ENCODE data around the gene NRP2.

DNA sequence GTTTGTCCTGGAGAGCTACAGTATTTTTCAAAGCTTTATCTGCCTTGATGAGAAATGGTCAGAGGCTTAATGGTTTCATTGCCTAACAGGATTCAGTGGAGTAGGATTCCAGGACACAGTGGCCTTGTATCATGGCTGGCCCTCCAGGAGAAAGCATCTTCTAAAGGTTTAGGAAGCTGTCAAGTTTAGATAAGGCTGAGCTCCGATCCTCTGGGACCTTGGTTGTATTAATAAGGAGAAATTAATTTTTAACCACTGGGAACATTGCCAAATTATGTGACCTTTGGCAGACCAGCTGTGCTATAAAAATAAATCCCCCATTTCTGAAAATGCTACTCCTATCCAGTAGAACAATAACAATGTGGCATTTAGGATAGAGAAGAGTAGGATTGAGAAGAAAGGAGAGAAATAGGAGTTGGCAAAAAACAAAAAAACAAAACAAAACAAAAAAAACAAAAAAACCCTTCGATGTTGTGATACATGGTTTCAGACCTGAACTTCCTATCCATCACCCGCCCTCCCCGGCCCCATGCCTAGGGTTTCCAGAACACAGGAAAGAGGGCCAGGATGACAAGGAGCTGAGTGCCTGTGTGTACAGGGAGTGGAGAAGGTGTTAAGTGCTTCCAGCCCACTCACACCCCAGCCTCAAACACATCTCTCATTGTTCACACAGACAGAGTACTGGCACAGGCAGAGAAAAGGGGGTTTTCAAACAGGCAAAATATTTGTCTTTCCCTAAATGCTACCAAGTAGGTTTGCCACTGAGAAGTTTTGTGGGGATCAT is 6.3 kb downstream of the NRP2 start:
- TF ChIP-seq POLR2AphosphoS5 (IDR thresholded peaks at IDR 0.05) (no peak), POLR2A (IDR thresholded peaks at IDR 0.05) (no peak)
- TF ChIP-seq, protein P1, sequence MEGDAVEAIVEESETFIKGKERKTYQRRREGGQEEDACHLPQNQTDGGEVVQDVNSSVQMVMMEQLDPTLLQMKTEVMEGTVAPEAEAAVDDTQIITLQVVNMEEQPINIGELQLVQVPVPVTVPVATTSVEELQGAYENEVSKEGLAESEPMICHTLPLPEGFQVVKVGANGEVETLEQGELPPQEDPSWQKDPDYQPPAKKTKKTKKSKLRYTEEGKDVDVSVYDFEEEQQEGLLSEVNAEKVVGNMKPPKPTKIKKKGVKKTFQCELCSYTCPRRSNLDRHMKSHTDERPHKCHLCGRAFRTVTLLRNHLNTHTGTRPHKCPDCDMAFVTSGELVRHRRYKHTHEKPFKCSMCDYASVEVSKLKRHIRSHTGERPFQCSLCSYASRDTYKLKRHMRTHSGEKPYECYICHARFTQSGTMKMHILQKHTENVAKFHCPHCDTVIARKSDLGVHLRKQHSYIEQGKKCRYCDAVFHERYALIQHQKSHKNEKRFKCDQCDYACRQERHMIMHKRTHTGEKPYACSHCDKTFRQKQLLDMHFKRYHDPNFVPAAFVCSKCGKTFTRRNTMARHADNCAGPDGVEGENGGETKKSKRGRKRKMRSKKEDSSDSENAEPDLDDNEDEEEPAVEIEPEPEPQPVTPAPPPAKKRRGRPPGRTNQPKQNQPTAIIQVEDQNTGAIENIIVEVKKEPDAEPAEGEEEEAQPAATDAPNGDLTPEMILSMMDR (IDR thresholded peaks at IDR 0.05 in 8 of 11, conservative IDR thresholded peaks at IDR 0.05 in 3 of 11) = no peak
